ENCODE data around the gene EPHA2.

EPHA2 gene

DNA sequence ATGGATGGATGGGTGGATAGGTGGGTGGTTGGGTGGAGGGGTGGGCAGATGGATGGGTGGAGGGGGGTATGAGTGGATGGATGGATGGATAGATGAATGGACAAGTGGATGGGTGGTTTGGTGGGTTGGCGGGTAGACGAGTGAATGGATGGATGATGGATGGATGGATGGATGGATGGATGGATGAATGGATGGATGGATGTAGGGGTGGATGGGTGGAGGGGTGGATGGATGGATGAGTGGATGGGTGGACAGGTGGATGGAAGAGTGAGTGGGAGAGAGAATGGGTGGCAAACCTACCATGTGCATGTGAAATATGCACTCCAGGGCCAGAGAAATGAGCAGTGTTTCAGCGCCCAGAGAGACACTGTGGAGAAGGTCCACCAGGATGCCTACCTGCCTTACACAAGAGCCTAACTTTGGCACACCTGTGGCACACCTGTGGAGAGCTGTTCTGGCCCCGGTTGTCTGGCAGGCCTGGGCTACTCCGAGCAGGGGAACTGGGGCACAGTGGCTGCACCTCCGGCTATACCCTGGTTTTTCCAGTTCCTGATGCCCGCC is 12.8 kb downstream of the EPHA2 start:
- no peaks in the 10 kb centered on the region for H3K27me3 ChIP-seq (ENCODE audit: control insufficient read depth, insufficient read depth, low read length, poor library complexity, severe bottlenecking)
- no peak overlapping the region for H3K27ac ChIP-seq (ENCODE audit: insufficient read depth, low read depth, low read length, poor library complexity, severe bottlenecking)
- peaks cover 58% of the 10 kb centered on the region for H3K4me1 ChIP-seq (ENCODE audit: control insufficient read depth, insufficient read depth, low read length)
- peaks cover 8% of the 10 kb centered on the region for H3K36me3 ChIP-seq (ENCODE audit: control insufficient read depth, insufficient read depth, low read length)
- H3K4me3 ChIP-seq (ENCODE audit: insufficient read depth, low read depth, low read length): no peak overlapping the region
- no peaks in the 10 kb centered on the region for H3K9me3 ChIP-seq (ENCODE audit: control insufficient read depth, low read length)
- 96 to 98% methylated on average over 7 of the region's 7 CpGs for WGBS, 2 experiments

DNA sequence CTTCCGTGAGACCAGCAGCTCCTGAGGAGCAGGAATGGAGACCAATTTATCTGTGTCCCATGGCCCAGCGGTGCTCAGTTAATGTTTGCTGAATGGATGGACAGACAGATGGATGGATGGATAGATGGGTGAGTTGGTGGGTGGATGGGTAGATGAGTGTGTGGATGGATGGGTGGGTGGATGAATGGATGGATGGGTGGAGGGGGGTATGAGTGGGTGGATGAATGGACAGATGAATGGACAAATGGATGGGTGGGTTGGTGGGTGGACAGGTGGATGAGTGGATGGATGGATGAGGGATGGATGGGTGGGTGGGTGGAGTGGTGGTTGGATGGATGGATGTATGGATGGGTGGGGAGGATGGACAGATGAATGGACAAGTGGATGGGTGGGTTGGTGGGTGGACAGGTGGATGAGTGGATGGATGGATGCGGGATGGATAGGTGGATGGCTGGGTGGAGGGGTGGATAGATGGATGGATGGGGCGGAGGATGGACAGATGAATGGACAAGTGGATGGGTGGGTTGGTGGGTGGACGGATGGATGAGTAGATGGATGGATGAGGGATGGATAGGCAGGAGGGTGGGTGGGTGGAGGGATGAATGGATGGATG is 13.4 kb downstream of the EPHA2 start:
- Histone ChIP-seq H3K27ac (ENCODE audit: insufficient read depth, low read depth, low read length, poor library complexity, severe bottlenecking) (no peak overlapping the region), H3K4me1 (ENCODE audit: control insufficient read depth, insufficient read depth, low read length) (peaks cover 58% of the 10 kb centered on the region), H3K9me3 (ENCODE audit: control insufficient read depth, low read length) (no peaks in the 10 kb centered on the region), H3K27me3 (ENCODE audit: control insufficient read depth, insufficient read depth, low read length, poor library complexity, severe bottlenecking) (no peaks in the 10 kb centered on the region), H3K36me3 (ENCODE audit: control insufficient read depth, insufficient read depth, low read length) (peaks cover 14% of the 10 kb centered on the region), H3K4me3 (ENCODE audit: insufficient read depth, low read depth, low read length) (no peak overlapping the region)
- WGBS, 2 experiments: 94 to 95% methylated on average over 5 of the region's 5 CpGs

DNA sequence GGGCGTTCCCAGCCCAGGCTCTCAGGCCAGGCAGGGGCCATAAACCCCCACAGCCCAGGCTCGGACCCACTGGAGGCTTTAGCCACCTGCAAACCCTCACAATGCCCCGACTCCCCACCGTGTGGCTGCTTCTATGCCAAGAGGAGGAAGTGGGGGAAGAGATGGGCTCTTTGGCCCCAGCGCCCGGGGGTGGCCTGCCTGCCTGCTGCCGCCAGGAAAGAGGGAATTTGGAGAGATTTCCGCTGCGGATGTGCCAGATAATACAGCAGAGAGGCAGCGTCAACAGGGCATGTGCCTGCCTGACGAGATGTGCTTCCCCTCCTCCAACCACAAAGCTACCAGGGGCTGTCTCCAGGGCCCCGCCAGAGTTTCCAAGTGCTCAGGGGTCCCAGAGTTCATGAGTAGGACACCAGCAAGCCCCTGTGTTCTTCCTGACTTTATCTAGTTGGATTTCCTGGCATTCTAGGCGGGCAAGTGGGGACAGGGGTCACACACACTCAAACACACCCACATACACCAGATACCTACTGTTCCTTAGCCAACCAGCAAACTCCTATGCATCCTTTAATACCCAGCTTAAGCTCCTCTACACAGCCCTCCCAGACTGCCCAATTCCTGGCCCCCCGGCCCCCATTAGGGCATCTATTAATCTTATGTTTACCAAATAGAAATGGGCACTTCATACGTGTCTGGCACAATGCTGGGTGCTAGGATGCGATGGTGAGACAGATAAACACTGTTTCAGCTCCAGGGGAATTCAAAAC is 14.1 kb downstream of the EPHA2 start:
- WGBS, 2 experiments: 77 to 78% methylated on average over 16 of the region's 16 CpGs
- peaks cover 52% of the 10 kb centered on the region for H3K4me1 ChIP-seq (ENCODE audit: control insufficient read depth, insufficient read depth, low read length)
- H3K27me3 ChIP-seq (ENCODE audit: control insufficient read depth, insufficient read depth, low read length, poor library complexity, severe bottlenecking): no peaks in the 10 kb centered on the region
- H3K4me3 ChIP-seq (ENCODE audit: insufficient read depth, low read depth, low read length): no peak overlapping the region
- no peaks in the 10 kb centered on the region for H3K9me3 ChIP-seq (ENCODE audit: control insufficient read depth, low read length)
- H3K27ac ChIP-seq (ENCODE audit: insufficient read depth, low read depth, low read length, poor library complexity, severe bottlenecking): peak overlapping the region; percentile 29
- H3K36me3 ChIP-seq (ENCODE audit: control insufficient read depth, insufficient read depth, low read length): peaks cover 14% of the 10 kb centered on the region

DNA sequence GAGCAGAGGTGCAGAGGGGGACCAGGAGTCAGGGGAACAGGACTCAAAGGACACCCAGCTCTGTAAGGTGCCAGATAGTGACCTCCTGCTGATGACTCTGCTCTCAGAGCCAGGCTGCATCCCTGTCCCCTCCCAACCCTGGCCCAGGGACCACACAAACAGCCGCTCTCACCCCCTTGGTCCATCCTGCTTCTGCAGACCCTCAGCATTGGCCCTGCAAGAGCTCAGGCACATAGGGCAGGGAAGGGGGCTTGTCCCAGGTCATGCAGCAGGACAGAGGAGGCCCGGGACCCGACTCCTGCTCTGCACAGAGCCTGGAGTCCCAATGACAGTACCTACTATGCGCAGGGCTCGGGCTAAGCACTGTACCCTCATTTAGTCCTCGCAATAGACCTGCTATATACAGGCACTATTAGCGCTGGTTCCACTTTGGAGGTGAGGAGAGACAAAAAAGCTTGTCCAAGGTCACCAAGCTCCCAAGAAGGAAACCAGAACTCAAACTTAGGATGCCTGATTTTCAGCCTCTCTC is 15.7 kb downstream of the EPHA2 start:
- H3K4me3 ChIP-seq (ENCODE audit: insufficient read depth, low read depth, low read length): no peak overlapping the region
- 91 to 93% methylated on average over 7 of the region's 7 CpGs for WGBS, 2 experiments
- H3K27me3 ChIP-seq (ENCODE audit: control insufficient read depth, insufficient read depth, low read length, poor library complexity, severe bottlenecking): no peaks in the 10 kb centered on the region
- H3K36me3 ChIP-seq (ENCODE audit: control insufficient read depth, insufficient read depth, low read length): peaks cover 19% of the 10 kb centered on the region
- peaks cover 36% of the 10 kb centered on the region for H3K4me1 ChIP-seq (ENCODE audit: control insufficient read depth, insufficient read depth, low read length)
- H3K9me3 ChIP-seq (ENCODE audit: control insufficient read depth, low read length): no peaks in the 10 kb centered on the region
- no peak overlapping the region for H3K27ac ChIP-seq (ENCODE audit: insufficient read depth, low read depth, low read length, poor library complexity, severe bottlenecking)

DNA sequence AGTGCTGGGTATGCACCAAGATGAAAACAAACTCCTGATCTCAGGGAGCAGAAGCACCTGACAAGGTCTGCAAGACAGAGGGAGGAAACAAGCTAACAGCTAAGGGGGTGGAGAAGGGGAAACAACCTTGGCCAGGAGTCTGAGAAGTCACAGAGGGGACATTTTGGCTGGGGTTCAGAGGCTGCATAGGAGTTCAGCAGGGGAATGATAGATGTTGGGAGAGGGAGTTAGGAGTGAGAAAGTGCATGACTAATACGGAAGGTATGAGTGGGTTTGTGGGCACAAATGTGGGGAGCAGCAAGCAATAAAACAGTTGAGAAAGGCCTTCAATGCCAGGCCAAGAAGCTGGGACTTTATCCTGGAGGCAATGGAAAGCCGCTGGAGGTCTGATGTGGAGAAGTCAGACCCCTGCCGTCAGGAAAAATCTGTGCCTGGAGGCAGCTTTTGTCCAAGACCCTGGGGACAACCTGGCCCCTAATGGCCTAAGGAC is 16.4 kb downstream of the EPHA2 start:
- WGBS, 2 experiments: 40 to 43% methylated on average over 3 of the region's 3 CpGs
- Histone ChIP-seq H3K36me3 (ENCODE audit: control insufficient read depth, insufficient read depth, low read length) (peaks cover 24% of the 10 kb centered on the region), H3K4me3 (ENCODE audit: insufficient read depth, low read depth, low read length) (no peak overlapping the region), H3K4me1 (ENCODE audit: control insufficient read depth, insufficient read depth, low read length) (peaks cover 30% of the 10 kb centered on the region), H3K9me3 (ENCODE audit: control insufficient read depth, low read length) (no peaks in the 10 kb centered on the region), H3K27ac (ENCODE audit: insufficient read depth, low read depth, low read length, poor library complexity, severe bottlenecking) (no peak overlapping the region), H3K27me3 (ENCODE audit: control insufficient read depth, insufficient read depth, low read length, poor library complexity, severe bottlenecking) (no peaks in the 10 kb centered on the region)

DNA sequence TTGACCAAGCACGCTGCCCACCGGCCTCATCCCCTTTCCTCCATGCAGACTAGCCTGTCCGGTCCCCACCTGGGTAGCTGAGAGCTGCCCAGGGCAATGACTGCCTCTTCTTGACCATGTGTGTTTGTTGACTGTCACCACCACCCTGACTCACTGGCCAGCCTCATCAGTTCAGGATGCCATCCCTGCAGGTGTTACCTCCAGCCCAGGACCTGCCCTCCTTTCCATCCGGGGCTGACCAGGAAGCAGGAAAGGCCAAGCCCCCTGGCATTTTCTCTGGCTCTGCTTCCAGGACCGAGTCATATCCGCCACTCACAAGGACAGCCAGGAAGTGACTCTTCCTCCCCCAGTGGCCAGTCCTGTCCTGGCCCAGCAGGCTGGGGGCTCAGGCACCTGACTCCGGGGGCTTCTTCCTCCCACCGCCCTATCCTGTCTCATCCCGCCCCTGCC is 17.1 kb downstream of the EPHA2 start:
- 91 to 94% methylated on average over 9 of the region's 9 CpGs for WGBS, 2 experiments
- Histone ChIP-seq H3K27ac (ENCODE audit: insufficient read depth, low read depth, low read length, poor library complexity, severe bottlenecking) (no peak overlapping the region), H3K27me3 (ENCODE audit: control insufficient read depth, insufficient read depth, low read length, poor library complexity, severe bottlenecking) (no peaks in the 10 kb centered on the region), H3K4me3 (ENCODE audit: insufficient read depth, low read depth, low read length) (no peak overlapping the region), H3K4me1 (ENCODE audit: control insufficient read depth, insufficient read depth, low read length) (peaks cover 25% of the 10 kb centered on the region), H3K36me3 (ENCODE audit: control insufficient read depth, insufficient read depth, low read length) (peaks cover 28% of the 10 kb centered on the region), H3K9me3 (ENCODE audit: control insufficient read depth, low read length) (no peaks in the 10 kb centered on the region)

DNA sequence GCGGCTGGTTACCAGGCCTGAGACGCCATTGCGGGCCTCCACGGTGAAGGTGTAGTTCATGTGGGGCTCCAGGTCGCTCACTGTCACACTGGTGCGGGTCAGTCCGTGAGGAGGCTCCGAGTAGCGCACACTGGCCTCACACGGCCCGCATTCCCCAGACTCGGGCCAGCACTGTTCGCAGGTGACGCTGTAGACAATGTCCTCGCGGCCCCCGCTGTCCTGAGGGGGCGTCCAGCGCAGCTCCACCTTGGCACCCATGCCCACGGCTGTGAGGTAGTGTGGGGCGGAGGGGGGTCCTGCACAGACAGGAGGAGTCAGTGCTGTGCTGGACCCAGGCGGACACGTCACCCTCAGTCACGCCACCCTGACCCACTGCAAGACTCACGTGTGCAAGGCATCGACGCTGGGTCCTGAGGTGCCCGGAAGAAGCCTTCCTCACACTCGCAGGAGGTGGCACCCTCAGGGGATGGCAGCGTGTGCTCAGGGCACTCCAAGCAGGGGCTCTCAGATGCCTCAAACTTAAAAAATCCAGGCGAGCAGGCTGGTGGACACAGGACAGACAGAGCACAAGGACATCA is 17.9 kb downstream of the EPHA2 start:
- H3K27ac ChIP-seq (ENCODE audit: insufficient read depth, low read depth, low read length, poor library complexity, severe bottlenecking): no peak overlapping the region
- H3K36me3 ChIP-seq (ENCODE audit: control insufficient read depth, insufficient read depth, low read length): peaks cover 30% of the 10 kb centered on the region
- H3K9me3 ChIP-seq (ENCODE audit: control insufficient read depth, low read length): no peaks in the 10 kb centered on the region
- 96% methylated on average over 31 of the region's 31 CpGs for WGBS, 2 experiments
- no peaks in the 10 kb centered on the region for H3K27me3 ChIP-seq (ENCODE audit: control insufficient read depth, insufficient read depth, low read length, poor library complexity, severe bottlenecking)
- H3K4me3 ChIP-seq (ENCODE audit: insufficient read depth, low read depth, low read length): no peak overlapping the region
- peaks cover 25% of the 10 kb centered on the region for H3K4me1 ChIP-seq (ENCODE audit: control insufficient read depth, insufficient read depth, low read length)

DNA sequence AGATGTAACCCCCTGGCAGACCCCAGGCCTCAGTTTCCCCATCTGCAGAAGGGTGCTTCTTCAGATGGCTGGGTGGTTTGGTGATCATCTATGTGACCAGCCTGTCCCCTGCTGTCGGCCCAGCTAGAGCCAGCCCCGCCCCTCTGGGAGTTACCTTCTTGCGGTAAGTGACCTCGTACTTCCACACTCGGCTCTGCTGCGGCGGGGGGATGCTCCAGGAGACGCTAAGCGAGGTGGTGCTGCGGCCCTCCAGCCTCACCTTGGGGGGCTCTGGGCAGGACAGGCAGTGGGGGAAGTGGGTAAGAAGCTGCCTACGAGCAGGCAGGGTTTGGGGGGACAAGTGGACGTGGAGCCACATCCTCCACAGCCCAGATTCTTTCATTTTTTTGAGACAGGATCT is 20.4 kb downstream of the EPHA2 start:
- Histone ChIP-seq H3K27me3 (ENCODE audit: control insufficient read depth, insufficient read depth, low read length, poor library complexity, severe bottlenecking) (no peaks in the 10 kb centered on the region), H3K27ac (ENCODE audit: insufficient read depth, low read depth, low read length, poor library complexity, severe bottlenecking) (no peak overlapping the region), H3K36me3 (ENCODE audit: control insufficient read depth, insufficient read depth, low read length) (peaks cover 36% of the 10 kb centered on the region), H3K4me1 (ENCODE audit: control insufficient read depth, insufficient read depth, low read length) (peaks cover 13% of the 10 kb centered on the region), H3K9me3 (ENCODE audit: control insufficient read depth, low read length) (no peaks in the 10 kb centered on the region), H3K4me3 (ENCODE audit: insufficient read depth, low read depth, low read length) (no peak overlapping the region)
- 91 to 95% methylated on average over 12 of the region's 12 CpGs for WGBS, 2 experiments

DNA sequence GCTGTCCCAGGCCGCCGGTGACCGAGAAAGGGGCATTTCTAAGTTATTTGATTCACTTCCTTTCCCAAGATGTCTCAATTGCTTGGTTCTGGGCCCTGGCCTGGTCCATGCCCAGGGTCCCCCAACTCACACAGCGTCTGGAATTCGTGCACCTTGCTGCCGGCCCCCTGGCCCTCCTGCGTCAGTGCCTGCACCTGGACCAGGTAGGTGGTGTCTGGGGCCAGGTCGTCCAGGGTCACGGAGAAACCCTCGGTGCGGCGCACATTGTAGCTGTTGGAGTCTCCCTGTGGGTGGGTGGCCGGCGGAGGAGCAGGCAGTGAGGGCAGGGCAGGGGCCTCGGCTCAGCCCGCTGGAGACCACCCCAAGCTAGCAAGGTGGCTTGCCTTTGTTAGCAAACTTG is 21.0 kb downstream of the EPHA2 start:
- no peak overlapping the region for H3K4me3 ChIP-seq (ENCODE audit: insufficient read depth, low read depth, low read length)
- peaks cover 40% of the 10 kb centered on the region for H3K36me3 ChIP-seq (ENCODE audit: control insufficient read depth, insufficient read depth, low read length)
- H3K27me3 ChIP-seq (ENCODE audit: control insufficient read depth, insufficient read depth, low read length, poor library complexity, severe bottlenecking): no peaks in the 10 kb centered on the region
- H3K27ac ChIP-seq (ENCODE audit: insufficient read depth, low read depth, low read length, poor library complexity, severe bottlenecking): no peak overlapping the region
- peaks cover 9% of the 10 kb centered on the region for H3K4me1 ChIP-seq (ENCODE audit: control insufficient read depth, insufficient read depth, low read length)
- WGBS, 2 experiments: 96% methylated on average over 16 of the region's 16 CpGs
- no peaks in the 10 kb centered on the region for H3K9me3 ChIP-seq (ENCODE audit: control insufficient read depth, low read length)

Measured in ectodermal cell (in vitro differentiated cells).